Pancreas (tissue), 10 donors: Measurements from ENCODE around the gene SHC1. TPM values are rescaled to one million over a fixed set of nuclear protein-coding genes. Genes with fewer than 3 reads are reported as not detected.

Experiments
- ATAC-seq, 4 donors: fragments of 200-7000 bp; cut with Tn5 transposase; one replicate each; pipeline versions ENCODE4 v1.8.0 to v1.9.1; 2020; ENCODE audit warnings: mild to moderate bottlenecking in 4 of 4, moderate library complexity in 4 of 4
- DNase-seq, 6 donors: peaks; one replicate each; pipeline ENCODE4 v3.0.0-alpha.2; 2020
- FAIRE-seq: peaks from 2 replicates; lab custom pipeline; 2012; peaks lifted over from hg19 to GRCh38; lab: Jason Lieb, UNC
- H3K27ac ChIP-seq, 4 donors: fragments of 200-600 bp; sonication (generic); 1 replicate in 3 of 4; 2 replicates in 1 of 4; pipeline versions ENCODE4 v1.5.0 to v1.8.0; 2020
- H3K27me3 ChIP-seq, 4 donors: fragments of 200-600 bp; one replicate each; pipeline ENCODE4 v1.8.0; 2021
- H3K36me3 ChIP-seq, 3 donors: fragments of 200-600 bp; sonication (generic) in 1 of 3; one replicate each; pipeline versions ENCODE4 v1.5.0 to v1.8.0; 2020 to 2021
- H3K4me1 ChIP-seq, 3 donors: fragments of 200-600 bp; one replicate each; pipeline ENCODE4 v1.8.0; 2021
- H3K4me3 ChIP-seq, 4 donors: fragments of 200-600 bp; sonication (generic) in 2 of 4; one replicate each; pipeline versions ENCODE4 v1.5.0 to v1.8.0; 2020 to 2021
- H3K9me3 ChIP-seq, 4 donors: fragments of 200-600 bp; one replicate each; pipeline ENCODE4 v1.8.0; 2021
- CTCF ChIP-seq, 4 donors: fragments of 200-600 bp; sonication (generic) in 3 of 4; IDR thresholded peaks; one replicate each; pipeline versions ENCODE4 v1.5.0 to v1.8.0; 2021; ENCODE audit warnings: antibody characterized with exemption in 4 of 4
- WGBS, 2 donors: extraction: QIAGEN DNeasy Blood & Tissue Kit; methylation state at CpG; one replicate each; pipeline ENCODE4 v1.1.7; 2013; 5-methylcytosine and 5-hydroxymethylcytosine counted together
- intact Hi-C, 3 donors: fragments of 100-400 bp; cut with DNase I; formaldehyde crosslinking; loops; one replicate each; pipeline versions ENCODE4 v1.11.1 to v1.14.2; 2022
- polyA plus RNA-seq, 2 donors: library from polyadenylated mRNA; stranded (reverse); fragments of 200-250 nt; gene quantifications; one replicate each; pipeline ENCODE4 v1.2.3, GENCODE V29; 2013
- total RNA-seq, 6 donors: library from RNA; stranded (reverse); fragmentation: NEBNext Ultra II Directional in 4 of 6; extraction: Animal tissue kit (Norgen Biotek cat#: 25700) in 4 of 6; gene quantifications; one replicate each; pipeline versions ENCODE4 v1.2.1 to v1.2.4, GENCODE V29; 2021 to 2023
- donor health status: healthy with polysubstance abuse.
- donor health status: DM: no; HTN: no; CAD: no; lungs with moderate emphysema.
- donor health status: DM: no; HTN: no; CAD: no.
- donor health status: control.
- donor health status: control.
- donor health status: Bipolar disorder and iron deficiency.
- donor health status: DM: yes; HTN: yes; CAD: no.
- donor health status: DM: no; HTN: no; CAD: no.
- donor health status: DM: no; HTN: no; CAD: no.
- donor health status: DM: yes; HTN: yes; CAD: no.

The SHC1 gene
- total and polyA plus RNA-seq, 8 donors, result 32.3 to 53.4 (median 40.7) TPM

DNA sequence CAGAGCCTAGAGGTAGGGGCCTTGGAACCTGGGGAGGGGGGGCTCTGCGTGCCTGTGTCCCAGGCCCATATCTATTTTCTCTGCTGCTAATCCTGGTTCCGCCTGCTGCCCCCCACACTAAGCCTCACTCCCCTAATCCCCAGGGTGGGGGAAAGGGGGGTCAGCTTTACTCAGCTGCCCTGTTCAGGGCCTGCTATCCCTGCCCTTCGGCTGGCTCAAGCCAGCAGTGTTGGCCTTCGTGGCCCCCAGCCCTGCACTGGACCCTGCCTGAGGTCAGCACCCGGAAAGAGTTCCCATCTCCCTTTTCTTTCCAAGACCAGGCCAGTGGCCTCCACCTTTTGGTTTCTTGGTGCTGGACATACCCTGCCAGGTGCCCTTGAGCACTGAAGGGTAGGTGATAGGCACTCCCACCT is 40.5 kb upstream of the SHC1 start:
- FAIRE-seq (no peak), ATAC-seq (no peak), DNase-seq (no peak)
- Histone ChIP-seq H3K36me3 (peaks cover 0 to 17% (median 9%) of the 10 kb centered on the region in 3 donors), H3K9me3 (no peaks in the 10 kb centered on the region), H3K4me1 (peaks cover 28 to 43% (median 32%) of the 10 kb centered on the region in 3 donors), H3K27me3 (no peaks in the 10 kb centered on the region), H3K27ac (no peak overlapping the region), H3K4me3 (no peak overlapping the region)
- 53% methylated on average over 5 of the region's 5 CpGs for WGBS, 2 donors
- intact Hi-C loops, result loop anchor here in 2 of 3 donors (10.0 kb wide), 1 partner anchor 46 kb away; the partner anchor contains the start of gene PYGO2 (in 2 of the 2)
- no peak for TF ChIP-seq CTCF (IDR thresholded peaks at IDR 0.05)

- peak overlapping the region in 1 of 4 donors; percentile 5 for H3K4me3 ChIP-seq
- no peaks in the 10 kb centered on the region for H3K27me3 ChIP-seq
- DNase-seq, result no peak
- H3K27ac ChIP-seq, result peak overlapping the region in 1 of 4 donors; percentile 30
- intact Hi-C loops, result loop anchor here in 2 of 3 donors (10.0 kb wide), 1 partner anchor 46 kb away; the partner anchor contains the start of gene PYGO2 (in 2 of the 2)
- 52 to 61% methylated on average over 11 of the region's 11 CpGs for WGBS, 2 donors
- H3K4me1 ChIP-seq, result peaks cover 32 to 48% (median 34%) of the 10 kb centered on the region in 3 donors
- FAIRE-seq, result no peak
- peaks cover 0 to 13% (median 7%) of the 10 kb centered on the region in 3 donors for H3K36me3 ChIP-seq
- H3K9me3 ChIP-seq, result no peaks in the 10 kb centered on the region
- no peak for ATAC-seq
- no peak for TF ChIP-seq CTCF (IDR thresholded peaks at IDR 0.05)
Measured at GRCh38 chr1:155010211-155010918, 39.8 kb upstream of the SHC1 start.

GRCh38 chr1:155009742-155010141 is 39.2 kb upstream of the SHC1 start:
- peaks cover 32 to 54% (median 34%) of the 10 kb centered on the region in 3 donors for H3K4me1 ChIP-seq
- peak overlapping the region in 1 of 4 donors; percentile 23 for H3K4me3 ChIP-seq
- 90 to 97% methylated on average over 5 of the region's 5 CpGs for WGBS, 2 donors

GRCh38 chr1:155009221-155009711 is 38.7 kb upstream of the SHC1 start:
- H3K27ac ChIP-seq, result peak overlapping the region in 2 of 4 donors; percentile 22 to 51
- WGBS, 2 donors, result 88 to 91% methylated on average over 11 to 12 of the region's 12 CpGs
- DNase-seq (no peak), FAIRE-seq (no peak), ATAC-seq (no peak)
- peaks cover 0 to 2% (median 0%) of the 10 kb centered on the region in 3 donors for H3K36me3 ChIP-seq
- peaks cover 32 to 58% (median 34%) of the 10 kb centered on the region in 3 donors for H3K4me1 ChIP-seq
- H3K27me3 ChIP-seq, result no peaks in the 10 kb centered on the region
- H3K9me3 ChIP-seq, result no peaks in the 10 kb centered on the region
- TF ChIP-seq CTCF (IDR thresholded peaks at IDR 0.05), result no peak
- intact Hi-C loops, result no loop called here
- H3K4me3 ChIP-seq, result peak overlapping the region in 1 of 4 donors; percentile 23

More at GRCh38 chr1:155009742-155010141, 39.2 kb upstream of the SHC1 start:
- TF ChIP-seq CTCF (IDR thresholded peaks at IDR 0.05), result no peak
- Histone ChIP-seq H3K36me3 (peaks cover 0 to 7% (median under 1%) of the 10 kb centered on the region in 3 donors), H3K9me3 (no peaks in the 10 kb centered on the region), H3K27me3 (no peaks in the 10 kb centered on the region), H3K27ac (no peak overlapping the region)
- intact Hi-C loops, result loop anchor here in 2 of 3 donors (10.0 kb wide), 1 partner anchor 45 kb away; the partner anchor contains the start of gene PYGO2 (in 2 of the 2)
- no peak for DNase-seq
- no peak for ATAC-seq
- no peak for FAIRE-seq
